Measurements from ENCODE around the gene DHX36.
A peak's percentile ranks its signal among the peaks of the same experiment; 100 is the strongest.

Gene DHX36

GRCh38 chr3:154323891-154324738, at the start of gene DHX36:
TSS of gene DHX36 (minus strand) at chr3:154324487. CDS start at chr3:154324416, 71 bp downstream.
- DNase-seq = peak; percentile 88 to 91

- no peak for DNase-seq
Measured at GRCh38 chr3:154367221-154367620, 42.9 kb upstream of the DHX36 start.

GRCh38 chr3:154364849-154365248, 40.6 kb upstream of the DHX36 start:
- no peak for DNase-seq

GRCh38 chr3:154361099-154361498, 36.8 kb upstream of the DHX36 start:
- DNase-seq = no peak

- no peak for DNase-seq
Measured at GRCh38 chr3:154356009-154356408, 31.7 kb upstream of the DHX36 start.

GRCh38 chr3:154349223-154349622, 24.9 kb upstream of the DHX36 start:
- no peak for DNase-seq

- no peak for DNase-seq
Measured at GRCh38 chr3:154345422-154346122, 21.3 kb upstream of the DHX36 start.

GRCh38 chr3:154338570-154338969, 14.3 kb upstream of the DHX36 start:
- no peak for DNase-seq

GRCh38 chr3:154338008-154338407, 13.7 kb upstream of the DHX36 start:
- DNase-seq = no peak

- DNase-seq = no peak
Measured at GRCh38 chr3:154334973-154335420, 10.7 kb upstream of the DHX36 start.

- no peak for DNase-seq
Measured at GRCh38 chr3:154327871-154328270, 3.6 kb upstream of the DHX36 start.

GRCh38 chr3:154324919-154325318, 632 bp upstream of the DHX36 start:
- no peak for DNase-seq

- DNase-seq = no peak
Measured at GRCh38 chr3:154316974-154317767, 7.1 kb downstream of the DHX36 start.

- no peak for DNase-seq
Measured at GRCh38 chr3:154314152-154314551, 10.1 kb downstream of the DHX36 start.

GRCh38 chr3:154310840-154311239, 13.4 kb downstream of the DHX36 start:
- no peak for DNase-seq

GRCh38 chr3:154307363-154307762, 16.9 kb downstream of the DHX36 start:
- no peak for DNase-seq

- DNase-seq = no peak
Measured at GRCh38 chr3:154304936-154305335, 19.4 kb downstream of the DHX36 start.

GRCh38 chr3:154304116-154304786, 20.0 kb downstream of the DHX36 start:
- no peak for DNase-seq

GRCh38 chr3:154301561-154301960, 22.7 kb downstream of the DHX36 start:
- no peak for DNase-seq

GRCh38 chr3:154294016-154294415, 30.3 kb downstream of the DHX36 start:
- DNase-seq = no peak

GRCh38 chr3:154290187-154290586, 34.1 kb downstream of the DHX36 start:
- no peak for DNase-seq

- DNase-seq = no peak
Measured at GRCh38 chr3:154285221-154285620, 39.1 kb downstream of the DHX36 start.

- DNase-seq = no peak
Measured at GRCh38 chr3:154280161-154280560, 44.1 kb downstream of the DHX36 start.

All from activated T-cell treated with anti-CD3 and anti-CD28 coated beads, Interleukin-2, amount 50 U/mL, for 48 hours (primary cell).